Fibroblast of mammary gland (primary cell): ENCODE results near the gene CLEC1B.

Source experiments
- DNase-seq: peaks from one replicate; pipeline ENCODE4 v3.0.0-alpha.2; 2010; ENCODE audit warnings: low read depth
- H3K4me3 ChIP-seq: 2 replicates; pipeline ENCODE4 v1.5.1; 2011; ENCODE audit warnings: low read depth, mild to moderate bottlenecking, low read length, moderate library complexity; ENCODE audit not compliant: control insufficient read depth
- TF ChIP-seq, protein P1 (sequence below): conservative IDR thresholded peaks from 2 replicates; pipeline ENCODE4 v1.5.1; 2011; ENCODE audit warnings: low read depth, low read length, inconsistent platforms; ENCODE audit not compliant: control insufficient read depth, insufficient read depth

The CLEC1B gene

DNA sequence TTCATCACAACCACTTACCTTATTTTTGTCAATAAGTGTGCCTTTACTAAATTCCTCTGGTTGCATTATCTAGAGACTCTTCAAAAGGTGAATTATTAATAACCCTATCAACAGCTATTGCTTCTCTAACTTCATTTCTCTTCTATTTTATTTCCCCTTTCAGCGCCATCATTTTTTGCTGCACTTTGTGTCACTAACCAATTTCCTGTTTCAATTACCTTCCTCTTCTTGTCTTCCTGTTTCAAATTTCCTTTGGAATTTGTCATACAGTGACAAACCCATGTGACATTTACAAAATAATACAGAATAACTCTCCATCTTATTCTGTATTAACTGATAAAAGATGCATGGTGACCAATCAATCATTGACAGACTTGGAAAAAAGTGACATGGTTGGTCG lies 54.5 kb downstream of the CLEC1B start:
- no peak overlapping the region for H3K4me3 ChIP-seq
- DNase-seq, result no peak
- TF ChIP-seq, protein P1, sequence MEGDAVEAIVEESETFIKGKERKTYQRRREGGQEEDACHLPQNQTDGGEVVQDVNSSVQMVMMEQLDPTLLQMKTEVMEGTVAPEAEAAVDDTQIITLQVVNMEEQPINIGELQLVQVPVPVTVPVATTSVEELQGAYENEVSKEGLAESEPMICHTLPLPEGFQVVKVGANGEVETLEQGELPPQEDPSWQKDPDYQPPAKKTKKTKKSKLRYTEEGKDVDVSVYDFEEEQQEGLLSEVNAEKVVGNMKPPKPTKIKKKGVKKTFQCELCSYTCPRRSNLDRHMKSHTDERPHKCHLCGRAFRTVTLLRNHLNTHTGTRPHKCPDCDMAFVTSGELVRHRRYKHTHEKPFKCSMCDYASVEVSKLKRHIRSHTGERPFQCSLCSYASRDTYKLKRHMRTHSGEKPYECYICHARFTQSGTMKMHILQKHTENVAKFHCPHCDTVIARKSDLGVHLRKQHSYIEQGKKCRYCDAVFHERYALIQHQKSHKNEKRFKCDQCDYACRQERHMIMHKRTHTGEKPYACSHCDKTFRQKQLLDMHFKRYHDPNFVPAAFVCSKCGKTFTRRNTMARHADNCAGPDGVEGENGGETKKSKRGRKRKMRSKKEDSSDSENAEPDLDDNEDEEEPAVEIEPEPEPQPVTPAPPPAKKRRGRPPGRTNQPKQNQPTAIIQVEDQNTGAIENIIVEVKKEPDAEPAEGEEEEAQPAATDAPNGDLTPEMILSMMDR, result no peak

DNA sequence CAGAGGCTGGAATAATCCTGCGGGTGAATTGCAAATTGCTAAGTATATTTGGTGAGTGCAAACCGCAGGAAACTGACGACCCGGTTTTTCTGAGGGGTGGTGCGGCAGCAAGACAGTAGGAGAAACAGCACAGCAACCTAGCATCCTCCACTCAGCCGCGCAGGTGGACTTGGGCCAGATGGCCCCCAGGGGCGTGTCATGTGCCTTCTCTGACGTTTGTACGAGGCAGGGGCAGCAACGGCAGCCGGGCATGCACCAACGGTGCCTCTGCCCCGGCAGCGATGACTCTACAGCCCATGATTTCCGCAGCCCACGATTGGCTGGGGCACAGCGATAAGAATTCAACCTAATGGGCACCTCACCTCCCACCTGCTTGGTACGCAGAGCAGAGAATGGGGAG lies 55.7 kb downstream of the CLEC1B start:
- H3K4me3 ChIP-seq, result no peak overlapping the region
- peak; percentile 8 for DNase-seq
- TF ChIP-seq, protein P1, result no peak
